ENCODE measurements around the gene RASAL3. TPM values are rescaled to one million over a fixed set of nuclear protein-coding genes. Genes with fewer than 3 reads are reported as not detected.

Gene RASAL3
- total RNA-seq, 1 experiment from 2014 or later: 0.10 TPM

GRCh38 chr19:15498156-15498858 lies 34.0 kb upstream of the RASAL3 start:
- Histone ChIP-seq H3K27me3 (ENCODE audit: control insufficient read depth, insufficient read depth, low read length) (no peaks in the 10 kb centered on the region), H3K4me1 (ENCODE audit: control insufficient read depth, insufficient read depth, low read length) (no peaks in the 10 kb centered on the region), H3K4me3 (ENCODE audit: low read depth in 2 of 2, low read length in 2 of 2) (no peak overlapping the region), H3K36me3 (ENCODE audit: control insufficient read depth, insufficient read depth, low read length) (no peaks in the 10 kb centered on the region), H3K27ac (ENCODE audit: low read length) (no peak overlapping the region), H3K9me3 (ENCODE audit: control insufficient read depth, insufficient read depth, low read depth, low read length) (no peaks in the 10 kb centered on the region)
- DNase-seq (ENCODE audit: low read depth, low spot score) (no peak), ATAC-seq (no peak)
- TF ChIP-seq POLR2AphosphoS5 (IDR thresholded peaks at IDR 0.05; ENCODE audit: low read depth, low read length) (no peak), CTCF (IDR thresholded peaks at IDR 0.05) (no peak), REST (IDR thresholded peaks at IDR 0.05; ENCODE audit: insufficient read depth in 1 of 2, low read depth in 2 of 2, low read length in 1 of 2) (no peak), TCF7L2 (IDR thresholded peaks at IDR 0.05; ENCODE audit: low read depth, low read length) (no peak), SIN3A (IDR thresholded peaks at IDR 0.05; ENCODE audit: borderline replicate concordance, insufficient read depth, low read depth, low read length) (no peak)
- CTCF ChIA-PET: no interaction called here
- intact Hi-C loops (cut with micrococcal nuclease; ENCODE audit: unreplicated experiment) (no loop called here), in situ Hi-C loops (cut with HindIII; ENCODE audit: low pct_unique_long_range_greater_than_20kb, low sequenced_read_pairs) (no loop called here)
- POLR2A ChIA-PET: no interaction called here
- no TSS peak for BruUV-seq (replicated peaks)

- Histone ChIP-seq H3K27me3 (ENCODE audit: control insufficient read depth, insufficient read depth, low read length) (no peaks in the 10 kb centered on the region), H3K27ac (ENCODE audit: low read length) (no peak overlapping the region), H3K36me3 (ENCODE audit: control insufficient read depth, insufficient read depth, low read length) (no peaks in the 10 kb centered on the region), H3K4me1 (ENCODE audit: control insufficient read depth, insufficient read depth, low read length) (no peaks in the 10 kb centered on the region), H3K9me3 (ENCODE audit: control insufficient read depth, insufficient read depth, low read depth, low read length) (no peaks in the 10 kb centered on the region), H3K4me3 (ENCODE audit: low read depth in 2 of 2, low read length in 2 of 2) (no peak overlapping the region)
- ATAC-seq (no peak), DNase-seq (ENCODE audit: low read depth, low spot score) (no peak)
- BruUV-seq (replicated peaks): no TSS peak
- in situ Hi-C loops (cut with HindIII; ENCODE audit: low pct_unique_long_range_greater_than_20kb, low sequenced_read_pairs) (no loop called here), intact Hi-C loops (cut with micrococcal nuclease; ENCODE audit: unreplicated experiment) (no loop called here)
- ChIA-PET POLR2A (no interaction called here), CTCF (interaction anchor here (0.6 kb wide), 1 partner anchor 113 kb away, joined by 3 read pairs; no protein-coding TSS in a partner anchor)
- TF ChIP-seq CTCF (IDR thresholded peaks at IDR 0.05) (no peak), SIN3A (IDR thresholded peaks at IDR 0.05; ENCODE audit: borderline replicate concordance, insufficient read depth, low read depth, low read length) (no peak), TCF7L2 (IDR thresholded peaks at IDR 0.05; ENCODE audit: low read depth, low read length) (no peak), POLR2AphosphoS5 (IDR thresholded peaks at IDR 0.05; ENCODE audit: low read depth, low read length) (no peak), REST (IDR thresholded peaks at IDR 0.05; ENCODE audit: insufficient read depth in 1 of 2, low read depth in 2 of 2, low read length in 1 of 2) (no peak)
Observed at GRCh38 chr19:15495151-15495550, 30.8 kb upstream of the RASAL3 start.

All from Panc1 (cell line).